ENCODE measurements around the gene DPYD. TPM values are rescaled to one million over a fixed set of nuclear protein-coding genes. Genes with fewer than 3 reads are reported as not detected.

Gene DPYD
- total RNA-seq, 4 donors from 2014 or later, result 30.6 to 58.4 (median 35.4) TPM

GRCh38 chr1:97209381-97209957 lies 711.4 kb downstream of the DPYD start:
- Histone ChIP-seq H3K4me3 (no peak overlapping the region), H3K36me3 (no peaks in the 10 kb centered on the region), H3K9me3 (no peaks in the 10 kb centered on the region), H3K27ac (no peak overlapping the region), H3K27me3 (no peaks in the 10 kb centered on the region), H3K4me1 (no peaks in the 10 kb centered on the region)
- intact Hi-C loops (cut with DNase I), result no loop called here
- no peak for DNase-seq
- 76 to 78% methylated on average over 3 of the region's 3 CpGs for WGBS, 2 donors
- TF ChIP-seq POLR2A (IDR thresholded peaks at IDR 0.05) (no peak), CTCF (IDR thresholded peaks at IDR 0.05) (no peak)

GRCh38 chr1:97207868-97208267 lies 713.0 kb downstream of the DPYD start:
- intact Hi-C loops (cut with DNase I), result no loop called here
- H3K36me3 ChIP-seq, result no peaks in the 10 kb centered on the region

GRCh38 chr1:97204468-97204867 lies 716.4 kb downstream of the DPYD start:
- TF ChIP-seq POLR2A (IDR thresholded peaks at IDR 0.05) (no peak), CTCF (IDR thresholded peaks at IDR 0.05) (no peak)
- H3K27me3 ChIP-seq, result no peaks in the 10 kb centered on the region
- H3K4me1 ChIP-seq, result no peaks in the 10 kb centered on the region
- intact Hi-C loops (cut with DNase I), result no loop called here
- no peak for DNase-seq
- WGBS, 2 donors, result 58 to 81% methylated on average over 1 of the region's 1 CpG
- no peak overlapping the region for H3K27ac ChIP-seq
- H3K4me3 ChIP-seq, result no peak overlapping the region
- no peaks in the 10 kb centered on the region for H3K9me3 ChIP-seq
- H3K36me3 ChIP-seq, result no peaks in the 10 kb centered on the region

More at GRCh38 chr1:97207868-97208267, 713.0 kb downstream of the DPYD start:
- Histone ChIP-seq H3K4me1 (no peaks in the 10 kb centered on the region), H3K27me3 (no peaks in the 10 kb centered on the region), H3K4me3 (no peak overlapping the region), H3K27ac (no peak overlapping the region), H3K9me3 (no peaks in the 10 kb centered on the region)
- DNase-seq, result no peak
- TF ChIP-seq POLR2A (IDR thresholded peaks at IDR 0.05), result no peak
- TF ChIP-seq CTCF (IDR thresholded peaks at IDR 0.05), result no peak

GRCh38 chr1:97202481-97203380 lies 718.1 kb downstream of the DPYD start:
- H3K9me3 ChIP-seq, result no peaks in the 10 kb centered on the region
- WGBS, 2 donors, result 72 to 87% methylated on average over 5 of the region's 5 CpGs
- intact Hi-C loops (cut with DNase I), result no loop called here
- TF ChIP-seq CTCF (IDR thresholded peaks at IDR 0.05), result no peak
- no peak for TF ChIP-seq POLR2A (IDR thresholded peaks at IDR 0.05)
- H3K36me3 ChIP-seq, result no peaks in the 10 kb centered on the region
- no peaks in the 10 kb centered on the region for H3K4me1 ChIP-seq
- H3K27me3 ChIP-seq, result no peaks in the 10 kb centered on the region
- no peak overlapping the region for H3K27ac ChIP-seq
- no peak for DNase-seq
- H3K4me3 ChIP-seq, result no peak overlapping the region

GRCh38 chr1:97201641-97202040 lies 719.2 kb downstream of the DPYD start:
- TF ChIP-seq POLR2A (IDR thresholded peaks at IDR 0.05) (no peak), CTCF (IDR thresholded peaks at IDR 0.05) (no peak)
- no peaks in the 10 kb centered on the region for H3K4me1 ChIP-seq
- 89% methylated on average over 3 of the region's 3 CpGs for WGBS, 2 donors

More at GRCh38 chr1:97201641-97202040, 719.2 kb downstream of the DPYD start:
- Histone ChIP-seq H3K36me3 (no peaks in the 10 kb centered on the region), H3K4me3 (no peak overlapping the region), H3K9me3 (no peaks in the 10 kb centered on the region), H3K27me3 (no peaks in the 10 kb centered on the region), H3K27ac (no peak overlapping the region)
- DNase-seq, result no peak
- intact Hi-C loops (cut with DNase I), result no loop called here
